NCI-H2107 (cell line): ENCODE measurements around the gene FCRL5.

ENCODE experiments used
- DNase-seq: peaks from one replicate; lab custom pipeline; 2025; lab: John Stamatoyannopoulos, UW

FCRL5 gene

GRCh38 chr1:157523774-157524493 lies 28.4 kb downstream of the FCRL5 start:
- no peak for DNase-seq

GRCh38 chr1:157521056-157521455 lies 31.3 kb downstream of the FCRL5 start:
- no peak for DNase-seq

DNA sequence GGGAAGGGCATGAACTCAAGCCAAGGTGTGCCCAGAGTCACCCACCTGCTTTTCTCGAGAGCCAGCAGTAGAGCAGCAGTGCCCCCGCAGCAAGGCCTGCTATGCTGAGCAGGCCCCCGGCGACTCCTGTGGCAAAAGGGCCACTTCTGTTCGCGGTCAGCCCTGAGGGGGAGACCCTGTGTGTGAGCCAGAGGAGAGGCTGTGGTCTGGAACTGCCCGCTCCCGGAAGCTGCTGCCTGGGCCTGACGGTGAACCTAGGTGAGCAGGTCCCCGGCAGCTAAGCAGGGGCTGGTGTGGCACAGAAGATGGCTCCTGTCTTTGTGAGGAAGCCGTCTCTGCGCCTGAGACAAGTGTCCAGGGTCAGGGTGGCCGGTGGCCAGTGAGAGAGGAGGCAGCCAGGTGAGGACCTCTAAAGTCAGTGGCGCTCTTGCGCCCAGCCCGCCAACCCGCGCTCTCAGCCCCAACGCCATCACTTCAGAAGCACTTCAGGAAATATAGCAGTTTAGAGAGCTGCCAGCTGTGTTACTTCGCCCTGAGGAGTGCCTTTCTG lies 31.9 kb downstream of the FCRL5 start:
- no peak for DNase-seq

DNA sequence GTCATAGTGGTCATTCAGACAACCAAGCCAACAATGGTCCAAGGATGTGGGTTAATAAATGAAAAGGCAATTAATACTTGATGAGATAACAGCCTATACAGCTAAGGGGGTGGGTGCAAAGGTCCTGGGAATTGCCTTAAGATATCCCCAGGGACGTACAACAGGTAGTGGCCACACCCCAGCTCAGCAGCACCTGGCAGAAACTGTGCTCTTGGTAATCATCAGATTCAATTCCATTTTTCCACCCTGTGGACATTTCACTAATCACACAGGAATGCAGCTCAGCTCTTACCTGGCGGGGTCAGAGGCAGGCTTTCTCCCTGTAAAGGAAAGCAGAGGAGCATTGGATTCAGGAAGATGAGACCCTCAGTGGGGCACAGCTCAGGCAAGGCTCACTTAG lies 32.9 kb downstream of the FCRL5 start:
- DNase-seq: no peak

- DNase-seq: no peak
Measured at GRCh38 chr1:157517016-157517415, 35.3 kb downstream of the FCRL5 start.

- DNase-seq: no peak
Measured at GRCh38 chr1:157515709-157516108, 36.6 kb downstream of the FCRL5 start.

- DNase-seq: no peak
Measured at GRCh38 chr1:157515141-157515540, 37.2 kb downstream of the FCRL5 start.

- DNase-seq: no peak
Measured at GRCh38 chr1:157512036-157512969, 40.0 kb downstream of the FCRL5 start.

- DNase-seq: no peak
Measured at GRCh38 chr1:157509546-157510232, 42.6 kb downstream of the FCRL5 start.

DNA sequence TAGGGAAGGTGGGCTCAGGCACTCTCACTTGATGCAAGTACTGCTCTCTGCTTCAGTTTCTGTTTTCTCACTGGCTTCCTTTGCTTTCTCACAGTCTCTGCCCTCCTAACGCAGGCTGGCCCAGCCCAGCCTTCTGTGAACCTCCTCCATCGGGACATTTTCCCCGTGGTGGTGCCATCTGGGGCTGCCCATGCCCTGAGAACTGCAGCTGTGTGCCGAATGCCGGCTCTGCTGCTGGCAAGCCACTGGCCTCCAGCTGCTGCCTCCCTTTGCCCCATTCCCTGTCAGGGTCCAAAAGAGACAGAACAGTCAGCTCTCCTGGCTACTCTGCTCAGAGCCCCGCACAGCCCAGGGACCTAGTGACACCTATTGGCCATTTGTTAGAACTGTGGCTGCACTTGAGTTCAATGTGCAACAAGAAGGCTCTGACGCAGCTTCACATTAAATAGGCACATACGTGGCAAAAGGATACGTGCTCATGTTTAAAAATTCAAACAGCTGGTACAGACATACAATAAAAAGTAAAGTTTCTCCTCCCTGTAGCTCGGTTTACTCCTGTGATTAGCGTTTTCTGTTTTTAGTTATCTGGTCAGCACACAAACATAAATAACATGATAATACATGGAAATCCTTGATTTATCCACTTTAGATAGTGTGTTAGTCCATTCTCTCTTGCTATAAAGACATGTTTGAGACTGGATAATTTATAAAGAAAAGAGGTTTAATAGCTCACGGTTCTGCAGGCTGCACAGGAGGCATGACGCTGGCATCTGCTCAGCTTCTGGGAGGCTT lies 46.6 kb downstream of the FCRL5 start:
- DNase-seq: peak; percentile 52

DNA sequence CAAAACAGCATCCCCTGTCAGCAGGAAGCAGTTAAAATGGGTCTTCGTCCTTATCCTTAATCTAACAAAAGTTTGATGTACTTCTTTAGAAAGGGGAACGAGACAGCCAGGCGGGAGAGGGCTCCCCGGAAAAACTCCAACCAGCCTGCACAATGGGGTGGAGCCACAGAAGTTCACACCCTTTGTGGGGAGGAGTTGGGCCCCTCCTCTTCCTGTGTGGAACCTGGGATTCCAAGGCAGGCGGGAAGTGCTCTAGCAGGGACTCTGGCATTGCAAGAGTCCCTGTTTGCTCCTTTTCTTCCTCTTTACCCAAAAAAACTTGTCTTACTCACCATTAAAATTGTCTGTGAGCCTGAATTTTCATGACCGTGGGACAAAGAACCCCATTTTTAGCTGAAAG lies 47.7 kb downstream of the FCRL5 start:
- DNase-seq: no peak

GRCh38 chr1:157499521-157499920 lies 52.8 kb downstream of the FCRL5 start:
- DNase-seq: no peak

GRCh38 chr1:157498736-157499090 lies 53.6 kb downstream of the FCRL5 start:
- no peak for DNase-seq

GRCh38 chr1:157497987-157498735 lies 54.2 kb downstream of the FCRL5 start:
- DNase-seq: no peak

GRCh38 chr1:157497284-157497683 lies 55.0 kb downstream of the FCRL5 start:
- DNase-seq: no peak

DNA sequence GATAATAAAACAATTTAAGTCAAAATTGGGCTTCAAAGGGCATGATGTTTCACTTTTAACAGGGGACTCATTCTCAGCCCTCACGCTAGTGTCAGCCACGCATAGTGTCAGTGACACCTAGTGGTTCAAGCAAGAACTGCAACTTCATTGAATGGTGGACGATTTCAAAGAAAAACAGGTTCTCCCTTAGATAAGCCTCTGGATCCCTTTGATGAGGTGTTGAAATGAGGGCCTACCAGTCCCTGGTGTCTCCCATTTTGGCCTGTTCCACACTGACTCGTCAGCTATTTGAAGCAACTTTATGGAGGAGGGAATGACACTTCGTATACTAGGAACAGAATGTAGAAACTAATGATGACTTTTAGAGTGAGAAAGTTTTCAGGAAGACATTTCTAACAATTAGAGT lies 56.2 kb downstream of the FCRL5 start:
- DNase-seq: peak; percentile 14

GRCh38 chr1:157495285-157495684 lies 57.0 kb downstream of the FCRL5 start:
- no peak for DNase-seq

- DNase-seq: no peak
Measured at GRCh38 chr1:157494093-157494492, 58.2 kb downstream of the FCRL5 start.

DNA sequence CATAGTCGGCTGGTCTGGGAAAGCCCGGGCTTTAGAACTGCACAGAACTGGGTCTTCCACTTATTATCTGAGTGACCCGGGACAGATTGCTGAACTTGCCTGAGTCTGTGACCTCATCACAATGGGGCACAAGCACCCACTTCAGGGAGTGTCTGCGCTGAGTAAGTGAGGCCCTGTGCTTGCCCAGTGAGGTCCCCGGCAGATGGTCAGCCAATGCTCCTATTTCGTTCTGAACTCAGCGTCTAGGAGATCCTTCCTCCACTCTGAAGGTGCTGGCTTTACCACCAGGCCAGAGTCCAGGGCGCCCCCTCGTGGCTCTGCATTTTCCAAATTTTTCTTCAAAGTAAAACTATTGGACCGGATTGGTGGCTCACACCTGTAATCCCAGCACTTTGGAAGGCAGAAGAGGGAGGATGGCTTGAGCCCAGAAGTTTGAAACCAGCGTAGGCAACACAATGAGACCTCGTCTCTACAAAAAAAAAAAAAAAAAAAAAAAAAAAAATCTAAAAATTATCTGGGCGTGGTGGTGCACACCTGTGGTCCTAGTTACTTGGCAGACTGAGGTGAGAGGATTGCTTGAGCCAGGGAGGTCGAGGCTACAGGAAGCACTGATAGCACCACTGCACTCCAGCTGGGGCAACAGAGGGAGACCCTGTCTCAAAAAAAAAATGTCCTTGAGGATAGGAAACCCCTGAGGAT lies 61.7 kb downstream of the FCRL5 start:
- peak; percentile 35 for DNase-seq

GRCh38 chr1:157488156-157488555 lies 64.2 kb downstream of the FCRL5 start:
- DNase-seq: no peak
